Stimulated activated naive CD8-positive, alpha-beta T cell treated with anti-CD3 and anti-CD28 coated beads, Interleukin-15, amount 100 ng/mL, for 72 hours (primary cell): Measurements from ENCODE around the gene NOS2.
"Not testable (repeated sequence)": the region's sequence is repeated elsewhere in the genome, so short reads cannot be mapped to it uniquely, and the experiment has no call there.

ENCODE experiments used
- ATAC-seq: fragments of 150-1000 bp; cut with Tn5 transposase; 2 replicates; pipeline ENCODE4 v1.10.0; 2021; ENCODE audit warnings: mild to moderate bottlenecking, moderate library complexity
- DNase-seq, 2 donors: peaks; one replicate each; pipeline ENCODE4 v3.0.0; 2021 to 2022
- H3K27ac Mint-ChIP-seq, 2 donors: one replicate each; pipeline ENCODE4 v1.8.0; 2022; ENCODE audit warnings: mild to moderate bottlenecking in 2 of 2, mixed read lengths in 2 of 2, moderate library complexity in 2 of 2
- H3K27me3 Mint-ChIP-seq: one replicate; pipeline ENCODE4 v1.8.0; 2022; ENCODE audit warnings: mixed read lengths
- H3K4me1 Mint-ChIP-seq: one replicate; pipeline ENCODE4 v1.8.0; 2022; ENCODE audit warnings: mild to moderate bottlenecking, mixed read lengths
- H3K4me3 Mint-ChIP-seq, 2 donors: one replicate each; pipeline ENCODE4 v1.8.0; 2022; ENCODE audit warnings: mild to moderate bottlenecking in 2 of 2, mixed read lengths in 2 of 2, moderate library complexity in 1 of 2
- H3K9me3 Mint-ChIP-seq, 2 donors: one replicate each; pipeline ENCODE4 v1.8.0; 2022; ENCODE audit warnings: mixed read lengths in 2 of 2

Gene NOS2

GRCh38 chr17:27743281-27743885 lies 56.9 kb downstream of the NOS2 start:
- Mint-ChIP-seq H3K27ac (peak overlapping the region; percentile 52 to 93), H3K4me1 (no peaks in the 10 kb centered on the region), H3K27me3 (no peaks in the 10 kb centered on the region), H3K4me3 (no peak overlapping the region), H3K9me3 (no peaks in the 10 kb centered on the region)
- no peak for DNase-seq
- no peak for ATAC-seq

GRCh38 chr17:27741971-27742575 lies 58.3 kb downstream of the NOS2 start:
- no peak for DNase-seq
- no peaks in the 10 kb centered on the region for H3K4me1 Mint-ChIP-seq

GRCh38 chr17:27741361-27741861 lies 58.9 kb downstream of the NOS2 start:
- Mint-ChIP-seq H3K27ac (no peak overlapping the region), H3K27me3 (no peaks in the 10 kb centered on the region), H3K4me3 (no peak overlapping the region), H3K9me3 (no peaks in the 10 kb centered on the region), H3K4me1 (no peaks in the 10 kb centered on the region)
- ATAC-seq (no peak), DNase-seq (no peak)

More at GRCh38 chr17:27741971-27742575, 58.3 kb downstream of the NOS2 start:
- no peak overlapping the region for H3K4me3 Mint-ChIP-seq
- ATAC-seq, result no peak
- no peaks in the 10 kb centered on the region for H3K9me3 Mint-ChIP-seq
- H3K27ac Mint-ChIP-seq, result no peak overlapping the region
- no peaks in the 10 kb centered on the region for H3K27me3 Mint-ChIP-seq

GRCh38 chr17:27740541-27740940 lies 59.8 kb downstream of the NOS2 start:
- H3K9me3 Mint-ChIP-seq, H3K4me1 Mint-ChIP-seq, H3K27ac Mint-ChIP-seq, H3K27me3 Mint-ChIP-seq, ATAC-seq, H3K4me3 Mint-ChIP-seq, DNase-seq: not testable (repeated sequence)

- Mint-ChIP-seq H3K4me1 (no peaks in the 10 kb centered on the region), H3K27ac (no peak overlapping the region), H3K27me3 (peaks cover 47% of the 10 kb centered on the region), H3K4me3 (no peak overlapping the region), H3K9me3 (no peaks in the 10 kb centered on the region)
- DNase-seq (no peak), ATAC-seq (no peak)
Measured at GRCh38 chr17:27733773-27734172, 66.6 kb downstream of the NOS2 start.

- H3K4me3 Mint-ChIP-seq, H3K4me1 Mint-ChIP-seq, H3K27ac Mint-ChIP-seq, H3K9me3 Mint-ChIP-seq, DNase-seq, ATAC-seq: not testable (repeated sequence)
- peaks cover 49% of the 10 kb centered on the region for H3K27me3 Mint-ChIP-seq
Measured at GRCh38 chr17:27732746-27733145, 67.6 kb downstream of the NOS2 start.

- not testable (repeated sequence) for H3K4me3 Mint-ChIP-seq, DNase-seq, H3K27ac Mint-ChIP-seq, H3K4me1 Mint-ChIP-seq, ATAC-seq, H3K9me3 Mint-ChIP-seq
- H3K27me3 Mint-ChIP-seq, result peaks cover 23% of the 10 kb centered on the region
Measured at GRCh38 chr17:27725982-27726381, 74.3 kb downstream of the NOS2 start.

GRCh38 chr17:27721797-27722196 lies 78.5 kb downstream of the NOS2 start:
- ATAC-seq (no peak), DNase-seq (no peak)
- no peaks in the 10 kb centered on the region for H3K4me1 Mint-ChIP-seq
- H3K9me3 Mint-ChIP-seq, result no peaks in the 10 kb centered on the region
- H3K4me3 Mint-ChIP-seq, result no peak overlapping the region
- peaks cover 18% of the 10 kb centered on the region for H3K27me3 Mint-ChIP-seq
- no peak overlapping the region for H3K27ac Mint-ChIP-seq
